ENCODE data around the gene ITSN1. TPM values are rescaled to one million over a fixed set of nuclear protein-coding genes. Genes with fewer than 3 reads are reported as not detected.

ITSN1 gene
- total and polyA plus RNA-seq, 12 donors: 20.0 to 60.5 (median 36.7) TPM

DNA sequence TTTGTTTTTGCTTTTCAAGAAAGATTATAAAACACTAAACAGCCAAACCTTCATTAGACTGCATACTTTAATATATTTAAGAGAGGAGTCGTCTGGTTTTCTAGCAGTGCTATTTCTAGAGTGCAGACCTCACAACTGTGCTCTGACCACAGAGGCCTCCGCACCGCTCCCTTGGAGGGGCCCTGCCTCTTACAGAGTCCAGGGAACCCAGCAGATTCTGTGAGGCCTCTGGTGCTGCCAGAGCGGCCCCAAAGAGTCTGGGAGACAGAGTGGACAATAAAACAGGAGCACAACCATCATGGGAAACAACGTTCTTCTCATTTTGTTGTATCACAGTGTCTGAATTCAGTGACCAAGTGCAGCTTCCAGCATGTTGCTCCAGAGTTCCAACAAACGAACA is 267.5 kb downstream of the ITSN1 start:
- intact Hi-C loops (cut with DNase I): no loop called here
- DNase-seq: no peak
- Histone ChIP-seq H3K27ac (no peak overlapping the region), H3K27me3 (no peaks in the 10 kb centered on the region), H3K9me3 (replicated peaks in 1 of 3) (no peaks in the 10 kb centered on the region), H3K4me3 (no peak overlapping the region), H3K36me3 (replicated peaks in 1 of 2) (peaks cover 0 to 86% of the 10 kb centered on the region in 2 donors), H3K4me1 (replicated peaks in 1 of 2) (peaks cover 0 to 8% of the 10 kb centered on the region in 2 donors)
- TF ChIP-seq POLR2A (IDR thresholded peaks at IDR 0.05): no peak
- TF ChIP-seq, protein P1, sequence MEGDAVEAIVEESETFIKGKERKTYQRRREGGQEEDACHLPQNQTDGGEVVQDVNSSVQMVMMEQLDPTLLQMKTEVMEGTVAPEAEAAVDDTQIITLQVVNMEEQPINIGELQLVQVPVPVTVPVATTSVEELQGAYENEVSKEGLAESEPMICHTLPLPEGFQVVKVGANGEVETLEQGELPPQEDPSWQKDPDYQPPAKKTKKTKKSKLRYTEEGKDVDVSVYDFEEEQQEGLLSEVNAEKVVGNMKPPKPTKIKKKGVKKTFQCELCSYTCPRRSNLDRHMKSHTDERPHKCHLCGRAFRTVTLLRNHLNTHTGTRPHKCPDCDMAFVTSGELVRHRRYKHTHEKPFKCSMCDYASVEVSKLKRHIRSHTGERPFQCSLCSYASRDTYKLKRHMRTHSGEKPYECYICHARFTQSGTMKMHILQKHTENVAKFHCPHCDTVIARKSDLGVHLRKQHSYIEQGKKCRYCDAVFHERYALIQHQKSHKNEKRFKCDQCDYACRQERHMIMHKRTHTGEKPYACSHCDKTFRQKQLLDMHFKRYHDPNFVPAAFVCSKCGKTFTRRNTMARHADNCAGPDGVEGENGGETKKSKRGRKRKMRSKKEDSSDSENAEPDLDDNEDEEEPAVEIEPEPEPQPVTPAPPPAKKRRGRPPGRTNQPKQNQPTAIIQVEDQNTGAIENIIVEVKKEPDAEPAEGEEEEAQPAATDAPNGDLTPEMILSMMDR (IDR thresholded peaks at IDR 0.05): no peak
- 86 to 91% (median 88%) methylated on average over 6 of the region's 6 CpGs for WGBS, 4 donors

DNA sequence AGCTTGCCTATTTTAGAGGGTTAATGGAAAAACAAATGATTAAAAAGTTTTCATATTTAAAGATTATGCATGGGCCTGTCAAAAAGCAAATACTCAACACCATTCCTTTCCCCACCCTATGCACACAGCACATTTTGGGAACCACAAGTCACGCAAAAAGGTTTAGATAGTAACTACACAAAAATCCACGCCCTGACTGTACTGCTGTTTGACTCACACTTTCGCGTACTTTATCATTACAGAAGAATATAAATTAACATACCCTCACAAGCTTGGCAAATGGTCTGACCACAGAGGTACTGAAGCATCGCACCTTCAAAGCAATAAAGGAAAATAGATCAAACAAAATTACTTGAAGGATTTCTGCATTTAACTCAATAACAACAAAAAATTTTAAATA is 271.9 kb downstream of the ITSN1 start:
- H3K9me3 ChIP-seq (replicated peaks in 1 of 3): no peaks in the 10 kb centered on the region
- TF ChIP-seq, protein P1 (IDR thresholded peaks at IDR 0.05): no peak
- no peak for TF ChIP-seq POLR2A (IDR thresholded peaks at IDR 0.05)
- H3K27me3 ChIP-seq: no peaks in the 10 kb centered on the region
- DNase-seq: no peak
- peaks cover 0 to 41% of the 10 kb centered on the region in 2 donors for H3K36me3 ChIP-seq (replicated peaks in 1 of 2)
- peak overlapping the region in 1 of 4 donors; percentile 83 for H3K4me3 ChIP-seq
- H3K27ac ChIP-seq: no peak overlapping the region
- peaks cover 0 to 12% of the 10 kb centered on the region in 2 donors for H3K4me1 ChIP-seq (replicated peaks in 1 of 2)
- 90 to 91% (median 91%) methylated on average over 5 of the region's 5 CpGs for WGBS, 4 donors
- intact Hi-C loops (cut with DNase I): no loop called here

DNA sequence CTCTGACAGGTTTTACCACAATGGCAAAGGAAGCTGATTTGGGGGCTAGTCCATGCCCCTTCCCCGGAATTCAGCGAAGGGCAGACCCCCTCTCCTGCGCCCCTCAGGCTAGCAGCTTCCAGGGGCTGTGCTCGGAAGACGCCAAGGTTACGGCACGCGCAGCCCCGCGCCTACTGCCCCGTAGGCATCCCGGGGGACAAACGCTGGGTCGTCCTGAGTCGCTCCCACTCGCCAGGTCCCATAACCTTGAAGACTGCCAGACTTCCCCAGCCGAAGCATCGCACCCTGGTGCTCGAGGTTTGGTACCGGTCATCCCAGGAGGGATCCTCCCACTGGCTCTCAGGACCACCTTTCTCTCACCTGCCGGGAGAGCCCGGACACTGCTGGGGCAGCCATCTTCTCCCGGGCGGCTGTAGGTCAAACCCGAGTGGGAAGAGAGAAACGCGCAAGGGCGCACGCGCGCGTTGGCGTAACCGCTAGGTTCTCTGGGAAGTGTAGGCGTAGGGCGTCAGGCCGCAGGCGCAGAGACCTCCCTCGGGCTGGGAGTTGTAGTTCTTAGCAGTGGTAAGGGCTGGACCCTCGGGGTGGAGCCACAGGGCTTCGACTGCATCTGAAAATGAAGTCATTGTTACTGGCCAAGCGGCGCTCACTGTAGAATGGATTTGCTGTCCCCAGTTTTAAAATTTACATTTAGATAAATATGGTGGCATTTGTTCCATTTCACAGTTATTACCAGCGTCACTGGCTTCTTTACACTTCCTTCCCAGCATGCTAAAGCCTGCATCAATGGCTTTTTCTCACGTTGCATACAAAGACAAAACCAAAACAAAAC is 273.3 kb downstream of the ITSN1 start, which contains the start of gene ATP5PO:
Gene ATP5PO (minus strand): TSS at position 437 of the 832 bp plus-strand sequence. CDS start 41 bp downstream, at position 396.
- H3K4me3 ChIP-seq: peak within 1 kb of the TSS; percentile 45 to 99 (median 75)
- 0 to 1% (median 1%) methylated on average over 14 to 45 of the region's 45 CpGs for WGBS, 4 donors
- DNase-seq: peak; percentile 98 to 99 (median 98)
- no peaks in the 10 kb centered on the region for H3K9me3 ChIP-seq (replicated peaks in 1 of 3)
- H3K4me1 ChIP-seq (replicated peaks in 1 of 2): peaks cover 0 to 12% of the 10 kb centered on the region in 2 donors
- no peaks in the 10 kb centered on the region for H3K27me3 ChIP-seq
- TF ChIP-seq, protein P1 (IDR thresholded peaks at IDR 0.05): peak in 1 of 6 experiments; percentile 6
- peak in 1 of 2 donors; percentile 84 for TF ChIP-seq POLR2A (IDR thresholded peaks at IDR 0.05)
- H3K27ac ChIP-seq: peak within 1 kb of the TSS in 4 of 5 donors; percentile 12 to 82 (median 78)
- intact Hi-C loops (cut with DNase I): no loop called here
- H3K36me3 ChIP-seq (replicated peaks in 1 of 2): peaks cover 0 to 27% of the 10 kb centered on the region in 2 donors

DNA sequence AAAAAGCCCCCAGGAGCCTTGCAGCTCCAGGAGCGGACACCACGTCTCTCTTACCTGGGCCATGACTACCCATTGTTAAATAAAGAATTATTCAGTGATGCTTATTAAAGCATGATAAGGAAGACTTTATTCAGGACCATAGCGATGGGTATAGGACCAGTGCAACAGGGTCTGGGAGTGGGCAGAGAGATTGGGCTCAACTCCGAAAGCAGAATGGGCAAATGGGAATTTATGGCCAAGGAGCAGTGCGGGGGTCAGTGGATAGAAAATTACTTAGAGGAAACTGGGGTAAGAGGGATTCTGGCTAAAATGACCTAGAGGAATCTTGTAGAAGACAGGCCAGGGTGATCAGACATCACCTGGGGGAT is 273.9 kb downstream of the ITSN1 start:
- WGBS, 4 donors: 47 to 57% (median 53%) methylated on average over 5 of the region's 5 CpGs
- Histone ChIP-seq H3K27me3 (no peaks in the 10 kb centered on the region), H3K36me3 (replicated peaks in 1 of 2) (peaks cover 0 to 21% of the 10 kb centered on the region in 2 donors), H3K4me1 (replicated peaks in 1 of 2) (peaks cover 0 to 12% of the 10 kb centered on the region in 2 donors), H3K27ac (peak overlapping the region in 2 of 5 donors; percentile 78 to 82), H3K4me3 (peak overlapping the region in 1 of 4 donors; percentile 83), H3K9me3 (replicated peaks in 1 of 3) (no peaks in the 10 kb centered on the region)
- intact Hi-C loops (cut with DNase I): no loop called here
- no peak for TF ChIP-seq POLR2A (IDR thresholded peaks at IDR 0.05)
- TF ChIP-seq, protein P1 (IDR thresholded peaks at IDR 0.05): no peak
- no peak for DNase-seq
